NCI-H1436 (cell line): ENCODE data around the gene SLC51B.
"Not testable (repeated sequence)": the region's sequence is repeated elsewhere in the genome, so short reads cannot be mapped to it uniquely, and the experiment has no call there.

Source experiments
- DNase-seq: peaks from one replicate; lab custom pipeline; 2025; lab: John Stamatoyannopoulos, UW

Gene SLC51B

DNA sequence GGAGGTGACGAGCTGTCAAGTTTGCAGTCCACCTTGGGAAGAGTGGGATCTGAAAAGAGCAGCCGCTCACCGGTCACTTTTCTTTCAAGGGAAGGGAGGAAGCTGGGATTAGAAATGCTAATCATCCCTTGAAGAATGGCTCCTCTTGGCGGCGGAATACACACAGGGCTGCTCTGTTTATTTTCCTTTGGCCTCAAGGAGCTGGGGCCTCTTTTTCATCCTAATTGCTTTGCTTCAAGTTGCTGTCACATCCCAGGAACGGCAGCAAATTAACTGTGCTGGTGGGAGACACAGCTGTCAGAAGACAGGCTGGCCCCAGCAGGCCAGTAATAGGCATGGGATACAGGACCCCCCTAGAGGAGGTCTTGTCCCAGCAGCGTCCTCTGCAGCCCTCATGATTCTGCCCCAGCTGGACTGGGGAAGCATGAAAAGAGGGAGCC lies 38.1 kb downstream of the SLC51B start:
- DNase-seq, result no peak

DNA sequence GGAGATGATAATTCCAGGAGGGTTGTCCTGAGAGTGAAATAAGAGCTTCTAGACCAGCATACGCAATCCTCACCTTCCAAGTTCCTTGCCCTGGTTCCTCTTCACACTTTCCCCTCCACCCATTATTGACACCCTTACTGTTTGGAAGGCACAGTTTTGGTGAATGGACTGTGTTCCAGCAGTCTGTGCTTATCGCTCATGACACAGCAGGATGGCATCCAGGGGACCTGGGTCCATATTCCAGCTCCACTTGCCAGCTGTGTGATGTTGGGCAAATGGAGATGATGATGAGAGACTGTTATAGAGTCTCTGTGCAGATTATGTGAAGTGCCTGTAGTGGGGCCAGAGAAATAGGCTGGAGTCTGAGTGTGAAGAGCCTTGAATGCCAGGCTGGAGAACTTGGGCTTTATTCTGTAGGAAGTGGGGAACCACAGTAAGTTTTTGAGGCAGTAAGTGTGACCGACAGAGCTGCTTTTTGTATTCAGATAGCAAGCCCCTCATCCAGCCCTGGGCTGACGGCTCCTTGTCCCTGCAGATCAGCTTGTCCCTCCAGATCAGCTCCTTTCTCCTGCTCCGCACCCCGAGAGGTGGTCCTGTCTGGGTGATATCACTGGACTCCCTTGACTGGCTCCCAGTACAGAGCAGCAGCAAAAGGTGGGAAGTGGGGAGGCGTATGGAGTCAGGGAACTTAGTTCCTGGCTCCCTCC lies 39.5 kb downstream of the SLC51B start:
- no peak for DNase-seq

DNA sequence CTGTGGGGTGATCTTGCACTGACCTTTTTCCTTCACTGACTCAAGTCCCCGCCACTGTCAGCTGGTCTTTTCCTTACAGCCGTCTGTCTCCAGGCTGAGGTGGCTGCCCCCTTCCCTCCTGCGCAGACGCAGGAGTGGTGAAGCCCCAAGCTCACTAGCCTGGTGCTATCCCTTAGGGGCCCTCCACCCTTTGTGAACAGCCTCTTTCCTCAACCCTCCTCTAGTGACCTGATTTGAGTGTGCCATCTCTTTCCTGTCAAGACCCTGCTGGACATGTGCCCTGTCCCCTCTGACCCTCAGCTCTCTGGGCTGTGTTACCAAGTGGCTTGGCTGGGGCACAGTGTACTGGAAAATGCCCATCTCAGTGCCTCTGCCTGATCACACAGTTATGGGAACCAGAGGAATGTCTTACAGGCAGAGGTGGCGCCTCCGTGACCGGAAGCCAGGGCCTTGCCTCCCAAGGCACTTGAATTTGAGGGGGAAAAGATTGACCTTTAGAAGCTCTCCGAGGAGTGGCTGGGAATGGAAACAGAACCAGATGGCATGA lies 40.1 kb downstream of the SLC51B start:
- DNase-seq, result no peak

DNA sequence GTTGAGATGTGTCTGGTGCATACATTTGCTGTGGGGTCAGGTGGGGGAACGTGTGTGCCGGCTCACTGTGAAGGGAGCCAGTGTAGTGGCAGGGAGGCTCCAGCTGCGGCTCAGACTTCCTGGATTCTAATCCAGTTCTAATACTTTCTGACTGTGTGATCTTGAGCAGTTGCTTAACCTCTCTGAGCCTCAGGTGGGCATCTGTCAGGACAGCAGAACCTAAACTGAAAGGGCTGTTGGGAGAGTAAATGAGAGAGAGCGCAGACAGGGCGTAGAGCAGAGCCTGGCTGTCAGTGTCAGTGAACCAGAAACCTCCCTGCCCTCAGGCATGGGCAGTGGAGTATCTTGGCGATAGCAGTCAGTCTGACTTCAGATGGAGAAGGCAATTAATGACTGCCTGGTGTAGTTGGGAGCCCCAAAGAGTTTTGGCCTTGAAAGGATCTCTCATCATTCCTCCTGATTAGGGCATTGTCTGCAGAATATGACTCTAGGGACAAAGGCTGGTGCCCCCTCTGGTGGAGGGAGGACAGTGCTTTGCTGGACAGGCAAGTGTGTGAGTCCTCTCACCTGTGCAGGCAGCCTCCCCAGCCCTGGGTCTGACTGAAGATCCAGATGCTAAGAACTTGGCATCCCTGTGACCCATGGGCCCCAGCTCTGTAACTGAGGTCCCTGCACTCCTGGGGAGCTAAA lies 40.9 kb downstream of the SLC51B start:
- peak; percentile 10 for DNase-seq

DNA sequence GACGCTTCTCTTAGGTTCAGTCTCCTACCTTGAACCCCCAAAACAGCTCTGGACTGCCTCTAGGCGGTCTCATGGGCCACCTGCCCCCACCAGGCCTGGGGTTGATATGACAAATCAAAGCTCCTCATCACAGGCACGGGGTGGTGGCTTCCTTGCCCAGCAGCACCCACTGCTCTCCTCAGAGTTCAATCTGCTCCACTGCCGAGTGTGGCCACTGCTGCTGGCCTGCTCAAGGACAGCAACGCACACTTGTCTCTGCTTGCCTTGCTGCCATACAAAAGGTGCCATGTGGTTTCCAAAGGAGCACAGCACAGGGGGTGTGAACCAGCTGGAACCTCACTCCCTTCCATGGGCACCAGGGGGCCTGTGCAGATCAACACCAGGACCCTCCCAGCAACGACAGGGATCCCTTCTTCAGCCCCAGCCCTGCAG lies 41.5 kb downstream of the SLC51B start:
- no peak for DNase-seq

DNA sequence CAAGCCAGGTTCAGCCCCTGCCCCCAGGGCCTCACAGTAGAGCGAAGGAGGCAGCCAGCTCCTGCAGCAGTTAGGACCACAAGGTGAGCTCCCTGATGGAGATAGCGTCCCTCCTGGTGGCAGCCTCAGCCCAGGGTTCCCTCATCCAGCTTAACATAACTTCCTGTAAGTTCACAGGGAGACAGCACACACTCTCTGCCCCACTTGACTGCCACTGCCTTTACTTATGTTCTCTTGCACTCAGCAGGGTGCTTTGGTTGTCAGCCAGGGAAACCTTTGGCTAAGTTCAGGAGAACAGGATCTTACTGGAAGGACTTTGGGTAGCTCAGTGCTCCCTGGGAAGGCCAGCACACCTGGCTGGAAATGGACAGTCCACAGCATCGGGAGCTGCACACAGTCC lies 42.2 kb downstream of the SLC51B start:
- DNase-seq, result no peak

DNA sequence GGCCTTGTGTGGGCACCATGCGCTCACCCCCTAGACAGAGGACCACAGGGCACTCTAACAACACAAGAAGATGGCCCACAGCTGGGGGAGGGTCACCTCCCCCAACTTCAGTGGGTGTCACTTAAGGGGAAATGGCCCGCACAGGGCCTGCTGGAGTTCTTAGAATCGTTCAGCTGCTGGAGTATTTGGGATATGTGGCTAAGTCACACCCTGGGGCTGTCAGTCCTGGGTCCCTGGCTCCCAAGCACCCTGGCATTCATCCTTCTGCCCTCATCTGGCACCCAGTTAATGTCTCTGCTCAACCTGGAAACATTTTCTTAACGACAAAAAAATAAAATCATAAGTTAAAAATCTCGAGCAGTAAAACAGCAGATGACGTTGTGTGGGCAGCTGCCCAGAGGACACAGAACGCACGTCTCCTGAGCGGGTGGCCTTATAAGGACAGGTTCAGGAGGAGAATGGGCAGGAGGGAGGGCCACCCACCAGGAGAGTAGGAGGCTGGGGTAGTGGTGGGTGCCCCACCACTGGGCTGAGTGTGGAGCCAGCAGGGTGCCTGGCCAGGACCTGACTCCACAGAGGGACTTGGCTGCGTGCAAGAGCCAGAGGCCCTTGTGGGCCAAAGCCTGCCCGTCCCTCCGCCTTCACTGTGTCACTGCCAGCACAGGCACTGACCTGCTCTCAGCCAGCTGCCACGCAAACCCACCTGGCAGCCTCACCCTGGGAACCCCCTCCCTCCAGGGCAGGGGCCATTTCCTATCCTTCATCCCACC lies 42.9 kb downstream of the SLC51B start:
- DNase-seq, result no peak

DNA sequence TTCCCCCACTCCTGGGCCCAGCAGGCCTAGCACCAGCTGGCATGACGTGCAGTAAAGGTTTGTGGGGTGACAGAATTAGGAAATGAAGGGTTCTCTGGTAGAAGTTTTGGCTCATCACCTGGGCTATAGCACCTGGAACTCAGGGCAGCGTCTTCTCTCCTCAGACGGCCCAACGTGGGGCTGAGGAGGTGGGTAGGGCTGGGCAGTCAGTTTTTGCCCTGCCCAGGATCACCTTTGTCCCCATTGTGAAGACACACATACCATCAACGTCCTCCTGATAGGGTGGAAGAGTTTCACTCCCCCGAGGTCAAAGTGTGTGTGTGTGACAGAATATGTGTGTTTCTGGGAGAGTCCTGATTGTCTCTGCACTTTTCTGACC lies 43.4 kb downstream of the SLC51B start:
- no peak for DNase-seq

DNA sequence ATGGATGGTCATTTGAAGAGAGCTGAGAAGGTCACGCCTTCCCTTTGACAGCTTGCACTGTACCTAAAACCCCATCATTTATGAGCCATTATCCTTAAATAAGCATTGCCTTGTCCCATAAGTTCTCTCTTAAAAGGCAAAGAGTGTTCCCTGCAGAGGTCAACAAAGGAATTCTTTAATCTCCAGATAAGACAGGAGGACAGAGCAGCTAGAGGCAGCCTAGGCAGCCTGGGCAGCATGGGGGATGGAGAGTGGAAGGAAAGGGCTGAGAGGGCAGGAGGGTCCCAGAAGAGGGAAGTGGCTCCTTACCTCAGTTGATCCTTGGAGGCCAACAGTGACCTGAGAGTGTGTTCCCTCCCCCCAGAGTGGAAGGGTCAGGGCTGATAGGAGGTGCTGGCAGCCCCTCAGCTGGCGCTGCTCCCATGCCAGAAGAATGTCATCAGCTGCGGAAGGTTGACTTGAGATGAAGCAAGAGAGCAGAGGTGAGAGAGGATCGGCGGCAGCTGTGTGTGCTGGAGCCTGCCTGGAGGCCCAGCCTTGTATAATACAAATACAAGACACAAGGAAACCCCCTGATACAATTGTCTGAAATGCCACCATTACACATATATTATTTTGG lies 44.1 kb downstream of the SLC51B start:
- DNase-seq, result no peak

DNA sequence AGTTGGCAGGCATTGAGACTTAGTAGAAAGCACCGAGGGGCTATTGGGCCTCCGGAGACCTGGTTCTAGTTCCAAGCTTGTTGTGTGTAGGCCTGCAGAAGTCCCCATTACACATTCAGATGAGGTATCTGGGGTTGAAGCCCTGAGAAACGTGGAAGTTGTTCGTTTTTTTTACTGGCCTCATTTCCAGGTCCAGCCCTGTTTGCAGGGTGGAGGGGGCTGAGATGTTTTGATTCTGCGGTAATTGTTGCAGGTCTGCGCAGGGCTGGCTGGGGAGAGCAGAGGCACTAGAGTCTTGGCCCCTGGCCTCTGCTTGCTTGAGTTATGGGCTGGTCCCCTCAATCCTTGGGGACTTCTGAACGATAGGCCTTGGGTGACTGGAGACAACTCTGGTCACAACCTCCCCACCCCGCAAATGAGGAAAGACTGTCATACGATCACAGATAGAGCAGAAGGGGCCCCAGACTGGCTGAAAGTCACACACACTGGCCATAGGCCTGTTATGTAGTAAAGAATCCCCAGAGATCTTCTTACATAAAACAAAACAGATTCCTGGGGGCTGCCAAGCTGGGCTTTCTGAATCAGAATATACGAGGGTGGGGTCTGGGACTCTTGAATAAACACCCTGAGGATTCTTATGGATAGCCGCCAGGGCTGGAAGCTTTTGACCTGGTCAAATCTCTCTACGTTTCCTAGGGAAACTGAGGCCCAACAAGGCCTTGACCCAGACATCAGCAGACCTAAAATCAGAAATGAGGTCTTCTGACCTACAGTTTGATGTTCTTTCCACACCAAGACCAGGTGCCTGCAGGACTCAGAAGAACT lies 47.0 kb downstream of the SLC51B start:
- no peak for DNase-seq

DNA sequence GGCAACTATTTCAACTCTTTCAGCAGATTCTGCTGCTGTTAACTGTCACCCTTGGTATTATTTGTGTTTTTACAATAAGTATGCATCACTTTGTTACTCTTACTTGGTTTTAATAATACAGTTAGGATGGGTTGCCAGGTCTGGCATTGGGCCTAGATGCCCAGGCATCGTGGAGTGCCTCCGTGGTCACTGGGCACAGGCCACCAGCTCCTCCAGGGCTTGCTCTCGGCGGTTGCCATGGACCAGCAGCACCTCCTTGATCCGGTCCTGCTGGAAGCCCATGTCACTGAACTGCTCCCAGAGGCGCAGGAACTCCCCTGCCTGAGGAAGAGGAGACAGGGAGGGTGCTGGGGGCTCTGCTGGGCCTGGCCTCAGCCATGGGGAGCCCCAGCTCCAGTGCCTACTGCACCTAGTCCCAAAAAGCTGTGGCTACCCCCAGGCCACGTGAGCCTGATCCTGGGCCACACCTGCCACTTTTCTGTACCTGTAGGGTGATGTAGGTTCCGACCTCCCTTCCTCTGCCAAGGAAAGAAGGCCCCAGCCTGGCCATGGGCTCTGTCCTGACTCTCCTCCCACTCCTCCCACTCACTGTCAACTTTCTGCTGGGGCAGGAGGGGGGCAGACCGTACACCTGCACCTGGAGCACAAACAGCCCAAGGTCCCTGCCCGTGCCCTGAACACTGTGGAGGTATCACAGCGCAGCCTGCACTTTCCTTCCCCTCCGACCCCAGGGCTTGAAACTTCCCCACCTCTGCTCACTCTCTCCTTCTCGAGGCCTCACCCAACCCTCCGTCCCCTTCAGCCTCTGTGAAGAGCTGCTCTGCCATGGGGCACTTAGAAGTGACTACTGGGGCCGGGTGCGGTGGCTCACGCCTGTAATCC lies 48.0 kb downstream of the SLC51B start:
- no peak for DNase-seq

DNA sequence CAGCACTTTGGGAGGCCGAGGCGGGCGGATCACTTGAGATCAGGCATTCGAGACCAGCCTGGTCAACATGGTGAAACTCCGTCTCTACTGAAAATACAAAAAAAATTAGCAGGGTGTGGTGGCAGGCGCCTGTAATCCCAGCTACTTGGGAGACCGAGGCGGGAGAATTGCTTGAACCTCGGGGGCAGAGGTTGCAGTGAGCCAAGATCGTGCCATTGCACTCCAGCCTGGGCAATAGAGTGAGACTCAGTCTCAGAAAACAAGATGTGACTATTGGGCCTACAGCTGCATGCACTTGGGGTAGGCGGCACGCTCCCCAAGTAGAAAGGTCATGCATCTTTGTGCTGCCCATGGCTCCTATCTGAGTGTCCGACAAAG lies 48.6 kb downstream of the SLC51B start:
- DNase-seq, result not testable (repeated sequence)

DNA sequence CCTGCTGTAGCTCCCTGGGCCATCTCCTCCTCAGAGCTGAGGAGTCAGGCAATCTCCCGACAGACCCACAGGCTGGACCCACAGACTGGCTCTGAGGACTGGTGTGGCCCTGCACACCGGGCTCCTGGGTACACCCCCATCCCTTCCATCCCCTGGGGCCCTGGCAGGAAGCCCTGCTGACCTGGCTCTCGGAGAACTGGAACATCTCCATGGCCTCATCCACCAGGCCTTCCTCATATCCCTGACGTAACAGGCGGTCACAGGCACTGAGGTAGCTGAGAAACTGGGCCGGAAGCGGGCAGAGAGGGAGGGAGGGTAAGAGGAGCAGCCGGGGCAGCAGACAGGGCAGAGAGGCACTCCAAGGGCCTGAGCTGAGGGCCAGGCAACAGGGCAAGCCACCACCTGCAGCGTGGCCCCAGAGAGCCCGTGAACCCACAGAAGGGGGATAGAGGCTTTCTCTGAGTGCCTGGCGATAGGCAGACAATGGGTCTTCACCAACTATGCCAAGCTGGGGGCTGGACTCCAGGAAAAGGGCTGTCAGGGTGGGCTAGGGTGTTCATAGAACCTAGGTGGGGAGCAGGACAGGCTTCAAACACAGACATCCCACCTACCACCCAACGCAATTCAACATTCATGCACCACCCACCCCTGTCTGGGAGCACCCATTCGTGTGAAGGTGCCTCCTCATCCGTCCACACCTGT lies 49.3 kb downstream of the SLC51B start:
- DNase-seq, result no peak

DNA sequence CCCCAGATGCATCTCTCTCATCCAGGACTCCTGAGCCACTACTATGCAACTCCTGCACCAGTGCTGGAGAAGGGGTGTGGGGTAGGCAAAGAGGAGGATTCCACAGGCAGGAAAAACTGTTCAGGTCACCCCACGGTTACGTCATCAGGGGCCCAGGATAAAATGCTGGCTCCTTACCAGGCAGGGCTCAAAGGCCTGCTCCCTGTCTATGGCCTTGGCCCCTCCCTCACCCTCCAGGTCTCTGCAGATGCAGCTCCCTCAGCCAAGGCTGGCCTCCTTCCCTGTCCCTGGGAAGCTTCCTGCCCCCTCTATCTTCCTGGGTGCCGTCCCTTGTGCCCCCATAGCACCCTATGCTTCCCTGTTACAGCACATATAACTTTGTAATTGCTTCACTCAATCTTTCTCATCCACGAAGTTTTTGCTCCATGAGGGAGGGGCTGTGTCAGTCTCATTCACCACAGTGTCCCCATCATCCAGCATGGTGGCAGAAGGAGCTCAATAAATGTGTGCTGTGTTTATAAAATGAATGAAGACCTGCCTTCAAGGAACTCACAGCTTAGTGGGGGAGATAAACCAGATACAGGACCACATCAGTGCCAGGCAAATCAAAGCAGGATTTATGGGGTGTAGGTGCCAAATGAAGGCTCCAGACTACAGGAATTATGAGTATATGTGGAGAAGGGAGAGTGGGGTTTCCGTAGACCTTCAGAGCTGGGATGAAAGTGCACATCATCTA lies 50.0 kb downstream of the SLC51B start:
- DNase-seq, result no peak

DNA sequence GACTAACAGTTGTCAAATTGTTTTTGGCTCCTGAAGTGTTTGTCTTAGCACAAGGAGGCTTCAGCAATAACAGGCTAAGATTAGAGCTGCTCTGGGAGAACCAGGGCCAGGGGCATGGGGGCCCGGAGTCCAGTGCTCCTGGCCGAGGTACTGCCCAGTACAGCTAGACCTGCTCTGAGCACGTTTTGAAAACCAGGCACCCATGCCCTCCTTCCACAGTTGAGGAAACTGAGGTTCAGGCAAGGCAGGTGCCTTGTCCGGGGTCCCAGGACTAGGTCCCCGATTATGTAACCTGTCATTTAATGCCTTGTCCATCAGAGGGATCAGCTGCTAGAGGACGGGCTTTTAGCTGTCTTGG lies 50.5 kb downstream of the SLC51B start:
- DNase-seq, result no peak

DNA sequence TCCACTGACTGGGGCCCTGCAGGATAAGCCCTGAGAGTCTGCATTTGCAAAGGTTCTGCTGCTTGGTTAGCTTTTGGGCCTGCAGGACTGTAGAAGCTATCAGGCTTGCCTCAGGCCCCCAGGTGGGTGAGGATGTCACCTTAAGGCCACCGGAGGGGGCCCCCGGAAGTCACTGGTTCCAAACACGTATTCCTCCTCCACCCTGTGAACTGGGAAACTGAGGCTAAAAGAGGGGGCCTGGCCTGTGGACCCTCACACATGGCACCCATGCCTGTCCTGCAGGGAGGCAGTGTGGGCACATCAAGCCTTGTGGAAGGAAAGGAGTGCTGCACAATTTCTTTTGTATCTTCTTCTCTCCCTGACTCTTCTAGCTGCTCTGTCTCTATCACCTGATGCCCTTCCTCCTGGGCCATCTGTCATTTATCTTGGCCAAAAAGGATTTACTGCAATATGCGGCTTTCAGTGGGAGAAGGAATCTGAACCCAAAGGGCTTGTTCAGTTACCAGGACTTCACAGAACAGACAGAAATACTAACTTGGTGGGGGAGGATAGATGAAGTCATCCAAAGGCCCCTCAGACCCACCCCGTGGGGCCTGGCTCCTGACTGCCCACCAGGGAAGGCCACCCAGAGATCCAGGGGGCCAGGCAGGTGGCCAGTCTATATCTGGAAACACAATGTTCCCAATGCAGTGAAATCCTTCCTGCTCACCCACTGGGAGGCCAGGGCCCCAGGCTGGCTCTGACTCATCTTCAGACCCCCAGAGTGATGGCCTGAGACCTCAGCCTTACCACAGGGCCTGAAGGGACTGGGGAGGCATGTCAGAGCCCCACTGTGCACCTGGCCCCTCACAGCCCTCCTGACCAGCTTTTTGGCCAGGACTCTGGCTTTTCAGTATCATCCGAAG lies 51.5 kb downstream of the SLC51B start:
- no peak for DNase-seq

DNA sequence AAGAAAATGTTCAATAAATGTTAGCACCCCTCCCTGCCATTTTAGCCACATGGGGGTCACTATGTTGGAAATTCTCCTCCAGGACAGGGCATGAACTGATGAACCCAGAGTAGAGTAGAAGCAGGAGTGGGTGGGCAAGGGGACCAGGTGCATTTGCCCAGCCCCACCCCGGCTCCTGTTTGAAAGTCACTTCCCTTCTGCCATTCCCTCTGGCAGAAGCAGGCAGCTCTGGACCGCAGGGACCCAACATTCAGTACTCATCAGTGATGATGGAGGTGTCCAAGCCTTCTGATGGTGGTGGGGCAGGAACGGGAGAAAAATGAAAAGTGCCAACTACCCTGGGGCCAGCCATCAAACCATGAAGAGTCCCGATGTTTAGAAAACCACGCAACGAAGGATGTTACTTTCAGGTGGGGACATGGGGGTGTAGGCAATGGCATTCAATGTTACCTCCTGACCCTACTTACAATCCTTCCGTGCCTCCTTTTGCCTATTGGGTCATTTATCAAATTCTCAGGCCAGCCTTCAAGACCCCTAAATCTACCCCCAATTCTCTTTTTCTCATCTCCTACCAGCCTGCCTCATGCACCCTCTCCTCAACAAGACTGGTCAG lies 52.6 kb downstream of the SLC51B start:
- no peak for DNase-seq

DNA sequence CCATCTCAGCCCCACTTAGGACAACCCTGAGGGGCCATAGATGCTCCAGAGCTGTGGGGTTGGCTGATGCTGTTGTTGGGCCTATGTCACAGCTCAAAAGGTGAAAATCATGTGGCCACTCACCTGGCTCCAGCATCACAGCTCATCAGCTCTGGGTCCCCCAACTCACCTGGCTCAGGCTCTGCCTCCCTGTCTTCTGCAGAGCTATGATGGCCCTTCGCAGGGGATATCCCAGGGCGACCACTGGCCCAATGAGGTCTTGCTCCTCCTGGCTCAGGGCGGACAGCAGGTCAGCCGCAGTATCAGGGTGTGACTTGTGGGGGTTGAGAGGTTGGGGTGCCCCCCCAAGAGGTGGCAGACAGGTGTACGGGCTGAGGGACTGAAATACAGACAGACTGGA lies 54.1 kb downstream of the SLC51B start:
- DNase-seq, result no peak
